Prostate gland (tissue), 2 donors: ENCODE data around the gene GTF2A1L.

Experiments
- CTCF ChIP-seq, 4 experiments: fragments of 200-600 bp in 2 of 4; fragments of 450-650 bp in 2 of 4; sonication (generic) in 2 of 4; IDR thresholded peaks; 1 replicate in 3 of 4; 2 replicates in 1 of 4; pipeline ENCODE4 v1.5.1; 2016 to 2019; ENCODE audit warnings: antibody characterized with exemption in 4 of 4, mild to moderate bottlenecking in 2 of 4, moderate library complexity in 2 of 4
- POLR2A ChIP-seq: fragments of 450-650 bp; IDR thresholded peaks from one replicate; pipeline ENCODE4 v1.6.1; 2016; ENCODE audit warnings: antibody characterized with exemption, mild to moderate bottlenecking

GRCh38 chr2:48600204-48600813, 17.3 kb upstream of the GTF2A1L start:
- TF ChIP-seq CTCF (IDR thresholded peaks at IDR 0.05) (peak in 3 of 4 experiments; percentile 28 to 57 (median 45)), POLR2A (no peak)
